Mammary epithelial cell (primary cell): ENCODE data around the gene LANCL2.

ENCODE experiments used
- CTCF ChIP-seq, 2 donors: IDR thresholded peaks in 1 of 2; conservative IDR thresholded peaks in 1 of 2; 2 replicates each; pipeline ENCODE4 v1.5.1; 2011 to 2012; ENCODE audit warnings: inconsistent platforms in 2 of 2, low read length in 2 of 2, mild to moderate bottlenecking in 2 of 2, control low read depth in 1 of 2, low read depth in 1 of 2; ENCODE audit not compliant: insufficient read depth in 1 of 2; ENCODE audit errors: extremely low read depth in 1 of 2
- EZH2 ChIP-seq: IDR thresholded peaks from 2 replicates; pipeline ENCODE4 v1.6.1; 2012; ENCODE audit warnings: low read length, inconsistent platforms, borderline replicate concordance

GRCh38 chr7:55361560-55361959 lies 3.6 kb upstream of the LANCL2 start:
- TF ChIP-seq EZH2 (no peak), CTCF (conservative IDR thresholded peaks at IDR 0.05 in 1 of 2, IDR thresholded peaks at IDR 0.05 in 1 of 2; ENCODE audit: extremely low read depth in 1 of 2, insufficient read depth in 1 of 2, low read depth in 1 of 2, low read length in 2 of 2) (no peak)
